ENCODE data around the gene CAMTA1. TPM values are rescaled to one million over a fixed set of nuclear protein-coding genes. Genes with fewer than 3 reads are reported as not detected.

The CAMTA1 gene
- total RNA-seq, 1 donor from 2014 or later: 38.1 TPM

GRCh38 chr1:6984536-6984935 lies 199.3 kb downstream of the CAMTA1 start:
- H3K27ac ChIP-seq (ENCODE audit: low read depth, low read length): no peak overlapping the region
- peaks cover 4 to 8% (median 5%) of the 10 kb centered on the region in 3 donors for H3K4me1 ChIP-seq (ENCODE audit: control insufficient read depth in 3 of 3, insufficient read depth in 3 of 3, low read length in 3 of 3)
- no peak overlapping the region for H3K9ac ChIP-seq (ENCODE audit: low read depth in 1 of 3, low read length in 3 of 3)
- H3K4me3 ChIP-seq (ENCODE audit: low read length in 3 of 3): no peak overlapping the region
- H3K27me3 ChIP-seq (ENCODE audit: control insufficient read depth in 3 of 3, insufficient read depth in 3 of 3, low read length in 3 of 3): peaks cover 0 to 5% (median 4%) of the 10 kb centered on the region in 3 donors
- no peaks in the 10 kb centered on the region for H3K36me3 ChIP-seq (ENCODE audit: control insufficient read depth in 3 of 3, insufficient read depth in 3 of 3, low read length in 3 of 3)
- no peaks in the 10 kb centered on the region for H3K9me3 ChIP-seq (ENCODE audit: control insufficient read depth in 3 of 3, low read length in 3 of 3)

DNA sequence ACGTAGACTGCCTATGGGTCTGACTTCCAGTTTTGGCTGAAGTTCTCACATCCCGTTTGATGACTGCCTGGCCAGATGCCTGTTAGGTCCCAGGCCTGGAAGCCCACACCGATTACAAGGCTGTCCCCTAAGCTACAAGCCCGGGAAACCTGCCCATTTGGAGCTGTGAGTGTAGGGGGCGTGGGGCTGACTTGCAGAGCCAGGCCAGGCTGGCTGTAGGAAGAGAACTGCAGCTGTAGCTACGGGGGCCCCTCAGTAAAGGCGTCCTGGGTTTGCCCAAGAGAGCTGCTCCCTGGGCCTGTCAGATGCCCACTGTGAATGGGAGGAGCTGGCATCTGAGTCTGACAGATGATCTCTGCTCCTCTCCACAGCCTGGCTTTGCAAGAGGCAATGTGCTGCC lies 199.7 kb downstream of the CAMTA1 start:
- H3K9ac ChIP-seq (ENCODE audit: low read depth in 1 of 3, low read length in 3 of 3): no peak overlapping the region
- no peak overlapping the region for H3K27ac ChIP-seq (ENCODE audit: low read depth, low read length)
- H3K4me3 ChIP-seq (ENCODE audit: low read length in 3 of 3): no peak overlapping the region
- peaks cover 0 to 5% (median 4%) of the 10 kb centered on the region in 3 donors for H3K27me3 ChIP-seq (ENCODE audit: control insufficient read depth in 3 of 3, insufficient read depth in 3 of 3, low read length in 3 of 3)
- peaks cover 4 to 8% (median 5%) of the 10 kb centered on the region in 3 donors for H3K4me1 ChIP-seq (ENCODE audit: control insufficient read depth in 3 of 3, insufficient read depth in 3 of 3, low read length in 3 of 3)
- H3K36me3 ChIP-seq (ENCODE audit: control insufficient read depth in 3 of 3, insufficient read depth in 3 of 3, low read length in 3 of 3): no peaks in the 10 kb centered on the region
- H3K9me3 ChIP-seq (ENCODE audit: control insufficient read depth in 3 of 3, low read length in 3 of 3): no peaks in the 10 kb centered on the region

DNA sequence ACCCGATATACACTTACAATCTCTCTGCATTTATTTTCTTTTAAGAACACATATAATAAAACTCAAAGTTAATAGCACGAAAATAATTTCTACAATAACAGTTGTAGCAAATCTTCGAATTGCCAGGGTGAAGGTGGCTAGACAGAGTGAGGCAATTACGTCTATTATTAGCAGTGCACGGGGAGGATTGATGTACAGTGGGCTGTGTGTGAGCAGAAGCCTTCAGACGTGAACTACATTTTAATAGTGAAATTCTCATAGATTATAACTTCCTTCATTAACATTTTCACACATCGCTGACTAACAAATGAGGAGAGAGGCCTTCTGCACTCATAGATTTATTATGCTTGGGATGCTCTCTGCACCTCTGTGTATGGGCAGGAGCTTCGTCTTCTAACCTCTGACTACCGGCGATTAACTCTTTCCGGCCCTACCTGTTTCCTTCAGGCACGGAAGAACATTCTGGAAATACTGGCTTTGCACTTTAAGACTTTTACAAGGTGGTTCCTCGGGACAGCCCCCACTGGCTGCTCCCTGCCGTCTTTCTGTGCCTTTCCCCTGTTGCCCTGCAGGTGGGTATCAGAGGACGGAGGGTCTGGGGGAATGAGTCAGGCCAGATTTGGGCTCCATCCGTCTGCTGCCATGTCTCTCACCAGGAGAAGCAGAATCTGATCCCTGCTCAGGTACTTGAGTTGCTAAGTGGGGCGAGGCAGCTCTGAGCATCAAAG lies 200.5 kb downstream of the CAMTA1 start:
- Histone ChIP-seq H3K9ac (ENCODE audit: low read depth in 1 of 3, low read length in 3 of 3) (no peak overlapping the region), H3K36me3 (ENCODE audit: control insufficient read depth in 3 of 3, insufficient read depth in 3 of 3, low read length in 3 of 3) (no peaks in the 10 kb centered on the region), H3K4me3 (ENCODE audit: low read length in 3 of 3) (no peak overlapping the region), H3K9me3 (ENCODE audit: control insufficient read depth in 3 of 3, low read length in 3 of 3) (no peaks in the 10 kb centered on the region), H3K27ac (ENCODE audit: low read depth, low read length) (no peak overlapping the region), H3K27me3 (ENCODE audit: control insufficient read depth in 3 of 3, insufficient read depth in 3 of 3, low read length in 3 of 3) (peaks cover 0 to 5% (median 4%) of the 10 kb centered on the region in 3 donors), H3K4me1 (ENCODE audit: control insufficient read depth in 3 of 3, insufficient read depth in 3 of 3, low read length in 3 of 3) (peaks cover 4 to 8% (median 5%) of the 10 kb centered on the region in 3 donors)

GRCh38 chr1:6986281-6986680 lies 201.0 kb downstream of the CAMTA1 start:
- Histone ChIP-seq H3K36me3 (ENCODE audit: control insufficient read depth in 3 of 3, insufficient read depth in 3 of 3, low read length in 3 of 3) (no peaks in the 10 kb centered on the region), H3K9ac (ENCODE audit: low read depth in 1 of 3, low read length in 3 of 3) (no peak overlapping the region), H3K4me1 (ENCODE audit: control insufficient read depth in 3 of 3, insufficient read depth in 3 of 3, low read length in 3 of 3) (peaks cover 4 to 8% (median 5%) of the 10 kb centered on the region in 3 donors), H3K9me3 (ENCODE audit: control insufficient read depth in 3 of 3, low read length in 3 of 3) (no peaks in the 10 kb centered on the region), H3K4me3 (ENCODE audit: low read length in 3 of 3) (no peak overlapping the region), H3K27ac (ENCODE audit: low read depth, low read length) (no peak overlapping the region), H3K27me3 (ENCODE audit: control insufficient read depth in 3 of 3, insufficient read depth in 3 of 3, low read length in 3 of 3) (peaks cover 0 to 5% (median 4%) of the 10 kb centered on the region in 3 donors)

DNA sequence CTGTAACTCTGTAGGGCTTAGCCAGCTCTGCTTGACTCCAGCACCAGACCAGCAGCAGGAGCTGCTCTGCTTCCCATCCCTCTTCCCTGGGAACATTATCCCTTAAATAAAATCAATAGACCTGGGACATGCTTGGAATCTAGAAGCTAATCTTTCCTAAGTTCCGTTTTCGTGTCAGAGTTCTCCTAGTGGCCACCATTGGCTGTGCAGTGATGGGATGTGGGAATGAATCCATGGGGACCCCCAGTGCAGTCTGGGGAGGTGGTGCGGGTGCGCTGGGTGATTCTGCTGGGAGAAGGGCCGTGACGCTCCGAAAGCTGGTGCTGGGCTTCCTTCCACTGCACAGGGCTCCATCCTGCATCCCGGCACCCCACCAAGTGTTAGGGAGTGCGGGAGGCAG lies 202.7 kb downstream of the CAMTA1 start:
- Histone ChIP-seq H3K27me3 (ENCODE audit: control insufficient read depth in 3 of 3, insufficient read depth in 3 of 3, low read length in 3 of 3) (peaks cover 0 to 5% (median 4%) of the 10 kb centered on the region in 3 donors), H3K4me3 (ENCODE audit: low read length in 3 of 3) (no peak overlapping the region), H3K9ac (ENCODE audit: low read depth in 1 of 3, low read length in 3 of 3) (no peak overlapping the region), H3K36me3 (ENCODE audit: control insufficient read depth in 3 of 3, insufficient read depth in 3 of 3, low read length in 3 of 3) (no peaks in the 10 kb centered on the region), H3K27ac (ENCODE audit: low read depth, low read length) (no peak overlapping the region), H3K9me3 (ENCODE audit: control insufficient read depth in 3 of 3, low read length in 3 of 3) (no peaks in the 10 kb centered on the region), H3K4me1 (ENCODE audit: control insufficient read depth in 3 of 3, insufficient read depth in 3 of 3, low read length in 3 of 3) (peaks cover 4 to 8% (median 5%) of the 10 kb centered on the region in 3 donors)

DNA sequence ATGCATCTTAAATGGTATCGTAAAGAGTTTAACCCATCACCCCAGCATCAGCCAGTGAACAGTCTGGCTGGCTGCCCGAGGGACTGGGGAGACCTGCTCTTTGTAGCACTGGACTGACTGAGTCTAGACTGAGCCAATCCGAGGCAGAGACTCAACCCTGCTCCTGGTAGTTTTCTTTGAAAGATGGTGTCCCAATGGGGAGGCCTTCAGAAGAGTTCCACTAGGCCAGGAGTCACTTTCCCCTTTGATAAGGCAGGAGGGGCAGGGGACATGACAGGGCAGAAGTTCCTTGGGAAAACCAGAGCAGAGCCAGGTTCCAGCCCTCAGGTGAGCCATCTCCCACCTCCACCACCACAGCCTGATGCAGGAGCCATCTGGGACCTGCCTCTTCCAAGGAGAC lies 203.5 kb downstream of the CAMTA1 start:
- H3K36me3 ChIP-seq (ENCODE audit: control insufficient read depth in 3 of 3, insufficient read depth in 3 of 3, low read length in 3 of 3): no peaks in the 10 kb centered on the region
- no peak overlapping the region for H3K27ac ChIP-seq (ENCODE audit: low read depth, low read length)
- H3K27me3 ChIP-seq (ENCODE audit: control insufficient read depth in 3 of 3, insufficient read depth in 3 of 3, low read length in 3 of 3): peaks cover 0 to 5% (median 4%) of the 10 kb centered on the region in 3 donors
- no peaks in the 10 kb centered on the region for H3K9me3 ChIP-seq (ENCODE audit: control insufficient read depth in 3 of 3, low read length in 3 of 3)
- no peak overlapping the region for H3K4me3 ChIP-seq (ENCODE audit: low read length in 3 of 3)
- no peak overlapping the region for H3K9ac ChIP-seq (ENCODE audit: low read depth in 1 of 3, low read length in 3 of 3)
- peaks cover 4 to 8% (median 5%) of the 10 kb centered on the region in 3 donors for H3K4me1 ChIP-seq (ENCODE audit: control insufficient read depth in 3 of 3, insufficient read depth in 3 of 3, low read length in 3 of 3)

DNA sequence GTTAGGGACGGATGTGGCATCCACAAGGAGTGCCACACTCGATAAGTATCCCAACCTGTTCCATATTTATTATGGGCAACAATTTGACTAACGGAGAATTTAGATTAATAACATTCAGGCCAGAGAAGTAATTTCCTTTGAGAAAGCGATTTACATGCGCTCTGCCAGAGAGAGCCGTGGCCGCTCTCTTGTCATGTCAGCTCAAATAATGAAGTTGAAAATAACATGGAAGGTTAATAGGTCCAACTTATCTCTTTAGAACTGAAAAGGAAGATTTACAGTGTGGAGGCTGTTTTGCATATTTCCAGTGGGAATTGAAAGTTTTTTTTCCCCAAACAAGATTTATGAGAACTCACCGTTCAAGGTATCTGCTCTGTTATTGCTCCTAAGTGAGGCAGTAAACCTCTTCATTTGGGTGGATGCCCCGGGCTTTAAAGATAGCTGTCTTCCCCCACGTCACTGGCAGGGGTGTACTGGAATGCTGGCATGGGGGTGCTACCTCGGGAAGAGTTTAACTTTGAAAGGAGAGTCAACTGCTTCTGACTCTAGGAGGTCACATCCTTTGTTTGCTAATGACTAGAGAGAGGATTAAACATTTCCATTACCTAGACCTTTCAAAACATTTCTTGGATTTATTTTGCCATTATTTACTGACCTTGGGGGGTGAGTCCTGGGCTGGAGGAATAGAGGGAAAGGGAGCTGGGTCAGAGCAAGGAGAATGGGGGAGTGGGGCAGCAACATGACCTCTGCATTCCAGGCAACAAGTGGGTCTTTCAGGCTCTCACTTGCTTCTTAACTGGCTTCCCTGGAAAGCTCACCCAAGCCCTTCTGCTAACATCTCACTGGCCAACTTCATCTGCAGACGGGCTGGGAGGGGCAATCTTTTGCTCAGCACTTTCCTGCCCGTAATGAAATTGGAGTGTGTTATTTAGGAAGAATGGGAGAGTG lies 204.2 kb downstream of the CAMTA1 start:
- peaks cover 0 to 5% (median 4%) of the 10 kb centered on the region in 3 donors for H3K27me3 ChIP-seq (ENCODE audit: control insufficient read depth in 3 of 3, insufficient read depth in 3 of 3, low read length in 3 of 3)
- no peak overlapping the region for H3K9ac ChIP-seq (ENCODE audit: low read depth in 1 of 3, low read length in 3 of 3)
- H3K27ac ChIP-seq (ENCODE audit: low read depth, low read length): no peak overlapping the region
- H3K36me3 ChIP-seq (ENCODE audit: control insufficient read depth in 3 of 3, insufficient read depth in 3 of 3, low read length in 3 of 3): no peaks in the 10 kb centered on the region
- H3K9me3 ChIP-seq (ENCODE audit: control insufficient read depth in 3 of 3, low read length in 3 of 3): no peaks in the 10 kb centered on the region
- peaks cover 4 to 8% (median 5%) of the 10 kb centered on the region in 3 donors for H3K4me1 ChIP-seq (ENCODE audit: control insufficient read depth in 3 of 3, insufficient read depth in 3 of 3, low read length in 3 of 3)
- H3K4me3 ChIP-seq (ENCODE audit: low read length in 3 of 3): no peak overlapping the region

GRCh38 chr1:6991266-6991665 lies 206.0 kb downstream of the CAMTA1 start:
- no peaks in the 10 kb centered on the region for H3K9me3 ChIP-seq (ENCODE audit: control insufficient read depth in 3 of 3, low read length in 3 of 3)
- H3K27ac ChIP-seq (ENCODE audit: low read depth, low read length): no peak overlapping the region
- no peak overlapping the region for H3K9ac ChIP-seq (ENCODE audit: low read depth in 1 of 3, low read length in 3 of 3)
- H3K36me3 ChIP-seq (ENCODE audit: control insufficient read depth in 3 of 3, insufficient read depth in 3 of 3, low read length in 3 of 3): no peaks in the 10 kb centered on the region
- H3K4me1 ChIP-seq (ENCODE audit: control insufficient read depth in 3 of 3, insufficient read depth in 3 of 3, low read length in 3 of 3): no peaks in the 10 kb centered on the region
- no peak overlapping the region for H3K4me3 ChIP-seq (ENCODE audit: low read length in 3 of 3)
- peaks cover 0 to 4% (median 2%) of the 10 kb centered on the region in 3 donors for H3K27me3 ChIP-seq (ENCODE audit: control insufficient read depth in 3 of 3, insufficient read depth in 3 of 3, low read length in 3 of 3)

DNA sequence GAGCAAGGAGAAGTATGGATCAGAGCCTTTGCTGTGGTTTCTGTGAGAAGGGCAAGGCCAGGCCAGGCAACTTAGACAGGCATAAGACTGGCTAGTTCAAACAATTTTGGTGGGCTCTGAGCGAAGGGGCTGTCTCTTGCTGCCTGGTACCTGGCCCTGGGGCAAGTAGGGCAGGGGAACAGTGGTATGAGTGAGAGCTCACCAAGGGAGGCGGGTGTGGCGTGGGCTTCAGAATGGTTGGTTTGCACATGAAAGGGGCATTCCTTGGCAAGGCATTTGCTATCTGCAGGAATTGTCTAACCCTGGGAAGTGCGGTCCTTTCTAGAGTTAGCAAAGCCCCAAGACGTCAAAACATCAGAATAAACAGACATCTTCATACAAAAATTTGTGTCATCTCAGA lies 210.5 kb downstream of the CAMTA1 start:
- H3K36me3 ChIP-seq (ENCODE audit: control insufficient read depth in 3 of 3, insufficient read depth in 3 of 3, low read length in 3 of 3): no peaks in the 10 kb centered on the region
- peaks cover 0 to 5% (median 0%) of the 10 kb centered on the region in 3 donors for H3K27me3 ChIP-seq (ENCODE audit: control insufficient read depth in 3 of 3, insufficient read depth in 3 of 3, low read length in 3 of 3)
- H3K27ac ChIP-seq (ENCODE audit: low read depth, low read length): no peak overlapping the region
- H3K9me3 ChIP-seq (ENCODE audit: control insufficient read depth in 3 of 3, low read length in 3 of 3): no peaks in the 10 kb centered on the region
- H3K9ac ChIP-seq (ENCODE audit: low read depth in 1 of 3, low read length in 3 of 3): no peak overlapping the region
- H3K4me3 ChIP-seq (ENCODE audit: low read length in 3 of 3): no peak overlapping the region
- no peaks in the 10 kb centered on the region for H3K4me1 ChIP-seq (ENCODE audit: control insufficient read depth in 3 of 3, insufficient read depth in 3 of 3, low read length in 3 of 3)

DNA sequence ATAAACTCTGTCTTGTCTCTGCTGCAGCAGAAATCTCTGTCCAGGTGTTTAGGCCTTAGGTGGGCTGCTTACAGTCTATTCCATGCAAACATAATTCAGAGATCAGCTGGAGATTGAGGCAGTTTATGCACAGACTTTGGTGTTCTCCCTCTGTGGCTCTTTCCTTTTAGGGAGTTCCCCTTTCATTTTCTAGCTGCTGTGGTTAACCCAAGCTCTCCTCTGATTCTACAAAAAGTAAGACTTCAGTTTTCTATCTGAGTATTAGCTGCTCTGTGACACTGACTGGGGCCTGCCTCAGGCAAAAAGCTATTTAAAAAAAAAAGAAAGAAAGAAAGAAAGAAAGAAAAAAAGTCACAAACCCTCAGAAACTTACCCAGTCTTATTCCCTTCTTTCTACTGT lies 211.1 kb downstream of the CAMTA1 start:
- Histone ChIP-seq H3K36me3 (ENCODE audit: control insufficient read depth in 3 of 3, insufficient read depth in 3 of 3, low read length in 3 of 3) (no peaks in the 10 kb centered on the region), H3K9me3 (ENCODE audit: control insufficient read depth in 3 of 3, low read length in 3 of 3) (no peaks in the 10 kb centered on the region), H3K9ac (ENCODE audit: low read depth in 1 of 3, low read length in 3 of 3) (no peak overlapping the region), H3K27me3 (ENCODE audit: control insufficient read depth in 3 of 3, insufficient read depth in 3 of 3, low read length in 3 of 3) (peaks cover 0 to 5% (median 0%) of the 10 kb centered on the region in 3 donors), H3K4me1 (ENCODE audit: control insufficient read depth in 3 of 3, insufficient read depth in 3 of 3, low read length in 3 of 3) (no peaks in the 10 kb centered on the region), H3K27ac (ENCODE audit: low read depth, low read length) (no peak overlapping the region), H3K4me3 (ENCODE audit: low read length in 3 of 3) (no peak overlapping the region)
